Measurements from ENCODE around the gene TRIM46. TPM values are rescaled to one million over a fixed set of nuclear protein-coding genes. Genes with fewer than 3 reads are reported as not detected.

TRIM46 gene
- total and polyA plus RNA-seq, 2 of the 13 experiments (the other 11 are each of a cell fraction or from before 2014, with no cell fraction given): 0.04 to 0.09 TPM

DNA sequence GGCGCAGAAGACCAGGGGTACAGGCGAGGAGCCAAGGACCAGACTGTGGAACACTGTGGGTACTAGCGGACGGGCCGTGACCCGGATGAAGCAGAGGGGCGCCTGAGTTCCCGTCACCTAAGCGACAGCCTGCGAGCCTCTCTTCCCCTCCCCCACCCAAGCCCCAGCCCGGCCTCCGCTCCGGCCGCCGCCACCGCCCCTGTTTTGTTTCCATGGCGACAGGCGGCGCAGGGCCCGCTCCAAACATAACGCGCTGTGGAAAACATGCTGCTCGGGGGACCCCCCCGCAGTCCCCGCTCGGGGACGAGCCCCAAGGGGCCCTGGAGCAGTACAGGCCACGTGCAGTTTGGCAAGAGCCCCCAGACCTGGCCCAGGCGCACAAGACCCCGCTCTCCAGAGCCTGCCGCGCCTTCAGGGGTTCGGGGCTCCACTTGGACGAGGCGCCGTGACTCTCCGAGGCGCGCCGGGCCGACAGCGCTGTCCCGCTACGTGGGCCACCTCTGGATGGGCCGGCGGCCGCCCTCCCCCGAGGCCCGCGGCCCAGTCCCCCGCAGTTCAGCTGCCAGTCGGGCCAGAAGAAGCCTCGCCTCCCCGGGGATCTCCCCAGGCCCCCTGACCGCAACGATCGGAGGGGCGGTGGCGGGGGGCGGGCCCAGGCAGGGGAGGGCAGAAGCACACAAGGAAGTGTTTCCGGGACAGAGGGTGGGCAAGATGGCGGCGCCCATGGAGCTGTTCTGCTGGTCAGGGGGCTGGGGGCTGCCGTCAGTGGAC lies 35.1 kb downstream of the TRIM46 start, which contains the start of gene MTX1 (continued):
- TF ChIP-seq, protein P1, sequence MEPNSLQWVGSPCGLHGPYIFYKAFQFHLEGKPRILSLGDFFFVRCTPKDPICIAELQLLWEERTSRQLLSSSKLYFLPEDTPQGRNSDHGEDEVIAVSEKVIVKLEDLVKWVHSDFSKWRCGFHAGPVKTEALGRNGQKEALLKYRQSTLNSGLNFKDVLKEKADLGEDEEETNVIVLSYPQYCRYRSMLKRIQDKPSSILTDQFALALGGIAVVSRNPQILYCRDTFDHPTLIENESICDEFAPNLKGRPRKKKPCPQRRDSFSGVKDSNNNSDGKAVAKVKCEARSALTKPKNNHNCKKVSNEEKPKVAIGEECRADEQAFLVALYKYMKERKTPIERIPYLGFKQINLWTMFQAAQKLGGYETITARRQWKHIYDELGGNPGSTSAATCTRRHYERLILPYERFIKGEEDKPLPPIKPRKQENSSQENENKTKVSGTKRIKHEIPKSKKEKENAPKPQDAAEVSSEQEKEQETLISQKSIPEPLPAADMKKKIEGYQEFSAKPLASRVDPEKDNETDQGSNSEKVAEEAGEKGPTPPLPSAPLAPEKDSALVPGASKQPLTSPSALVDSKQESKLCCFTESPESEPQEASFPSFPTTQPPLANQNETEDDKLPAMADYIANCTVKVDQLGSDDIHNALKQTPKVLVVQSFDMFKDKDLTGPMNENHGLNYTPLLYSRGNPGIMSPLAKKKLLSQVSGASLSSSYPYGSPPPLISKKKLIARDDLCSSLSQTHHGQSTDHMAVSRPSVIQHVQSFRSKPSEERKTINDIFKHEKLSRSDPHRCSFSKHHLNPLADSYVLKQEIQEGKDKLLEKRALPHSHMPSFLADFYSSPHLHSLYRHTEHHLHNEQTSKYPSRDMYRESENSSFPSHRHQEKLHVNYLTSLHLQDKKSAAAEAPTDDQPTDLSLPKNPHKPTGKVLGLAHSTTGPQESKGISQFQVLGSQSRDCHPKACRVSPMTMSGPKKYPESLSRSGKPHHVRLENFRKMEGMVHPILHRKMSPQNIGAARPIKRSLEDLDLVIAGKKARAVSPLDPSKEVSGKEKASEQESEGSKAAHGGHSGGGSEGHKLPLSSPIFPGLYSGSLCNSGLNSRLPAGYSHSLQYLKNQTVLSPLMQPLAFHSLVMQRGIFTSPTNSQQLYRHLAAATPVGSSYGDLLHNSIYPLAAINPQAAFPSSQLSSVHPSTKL (CRISPR knock-in tag; IDR thresholded peaks at IDR 0.05): no peak
- TF ChIP-seq SPEN (CRISPR knock-in tag; IDR thresholded peaks at IDR 0.05; ENCODE audit: low read depth): peak; percentile 65
- TF ChIP-seq RNF2 (conservative IDR thresholded peaks at IDR 0.05; ENCODE audit: low read depth): 0 out of 2 replicates have a peak, but pooled peaks have one; percentile 40
- TF ChIP-seq ZNF841 (CRISPR knock-in tag; IDR thresholded peaks at IDR 0.05; ENCODE audit: borderline replicate concordance): no peak
- peak; percentile 57; the same call in 1 of the 2 replicates for TF ChIP-seq ZNF598 (CRISPR knock-in tag; IDR thresholded peaks at IDR 0.05; ENCODE audit: borderline replicate concordance)
- no peak for TF ChIP-seq ARNTL (CRISPR knock-in tag; IDR thresholded peaks at IDR 0.05)
- no peak; a peak in 2 of 4 replicates for TF ChIP-seq EP300 (IDR thresholded peaks at IDR 0.05; ENCODE audit: low read depth in 2 of 2, low read length in 2 of 2)
- TF ChIP-seq EP300 (CRISPR knock-in tag; IDR thresholded peaks at IDR 0.05; ENCODE audit: borderline replicate concordance): no peak
- peak; percentile 53; the same call in 1 of the 2 replicates for TF ChIP-seq MAF1 (CRISPR knock-in tag; IDR thresholded peaks at IDR 0.05; ENCODE audit: borderline replicate concordance)
- TF ChIP-seq CCDC6 (CRISPR knock-in tag; IDR thresholded peaks at IDR 0.05): no peak
- TF ChIP-seq NR2F6 (IDR thresholded peaks at IDR 0.05): peak; percentile 16; the same call in 1 of the 2 replicates
- no peak for TF ChIP-seq NR2F6 (CRISPR knock-in tag; IDR thresholded peaks at IDR 0.05)
- TF ChIP-seq MXI1 (IDR thresholded peaks at IDR 0.05; ENCODE audit: borderline replicate concordance, low read depth, low read length): peak; percentile 90; the same call in 2 of the 3 replicates
- no peak for TF ChIP-seq HNRNPUL1 (IDR thresholded peaks at IDR 0.05; ENCODE audit: low read depth, low read length)
- TF ChIP-seq, protein P2, sequence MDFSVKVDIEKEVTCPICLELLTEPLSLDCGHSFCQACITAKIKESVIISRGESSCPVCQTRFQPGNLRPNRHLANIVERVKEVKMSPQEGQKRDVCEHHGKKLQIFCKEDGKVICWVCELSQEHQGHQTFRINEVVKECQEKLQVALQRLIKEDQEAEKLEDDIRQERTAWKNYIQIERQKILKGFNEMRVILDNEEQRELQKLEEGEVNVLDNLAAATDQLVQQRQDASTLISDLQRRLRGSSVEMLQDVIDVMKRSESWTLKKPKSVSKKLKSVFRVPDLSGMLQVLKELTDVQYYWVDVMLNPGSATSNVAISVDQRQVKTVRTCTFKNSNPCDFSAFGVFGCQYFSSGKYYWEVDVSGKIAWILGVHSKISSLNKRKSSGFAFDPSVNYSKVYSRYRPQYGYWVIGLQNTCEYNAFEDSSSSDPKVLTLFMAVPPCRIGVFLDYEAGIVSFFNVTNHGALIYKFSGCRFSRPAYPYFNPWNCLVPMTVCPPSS (IDR thresholded peaks at IDR 0.05): no peak
- no peak for TF ChIP-seq JUN (CRISPR knock-in tag; IDR thresholded peaks at IDR 0.05)
- no peak for TF ChIP-seq BRCA1 (CRISPR knock-in tag; IDR thresholded peaks at IDR 0.05)
- 0 out of 2 replicates have a peak, but pooled peaks have one; percentile 34 for TF ChIP-seq ISX (CRISPR knock-in tag; conservative IDR thresholded peaks at IDR 0.05)
- 0 out of 2 replicates have a peak, but pooled peaks have one; percentile 54 for TF ChIP-seq SALL1 (CRISPR knock-in tag; IDR thresholded peaks at IDR 0.05)
- TF ChIP-seq SP1 (IDR thresholded peaks at IDR 0.05): no peak
- peak; percentile 76 for TF ChIP-seq SP1 (CRISPR knock-in tag; IDR thresholded peaks at IDR 0.05)
- TF ChIP-seq, protein P3, sequence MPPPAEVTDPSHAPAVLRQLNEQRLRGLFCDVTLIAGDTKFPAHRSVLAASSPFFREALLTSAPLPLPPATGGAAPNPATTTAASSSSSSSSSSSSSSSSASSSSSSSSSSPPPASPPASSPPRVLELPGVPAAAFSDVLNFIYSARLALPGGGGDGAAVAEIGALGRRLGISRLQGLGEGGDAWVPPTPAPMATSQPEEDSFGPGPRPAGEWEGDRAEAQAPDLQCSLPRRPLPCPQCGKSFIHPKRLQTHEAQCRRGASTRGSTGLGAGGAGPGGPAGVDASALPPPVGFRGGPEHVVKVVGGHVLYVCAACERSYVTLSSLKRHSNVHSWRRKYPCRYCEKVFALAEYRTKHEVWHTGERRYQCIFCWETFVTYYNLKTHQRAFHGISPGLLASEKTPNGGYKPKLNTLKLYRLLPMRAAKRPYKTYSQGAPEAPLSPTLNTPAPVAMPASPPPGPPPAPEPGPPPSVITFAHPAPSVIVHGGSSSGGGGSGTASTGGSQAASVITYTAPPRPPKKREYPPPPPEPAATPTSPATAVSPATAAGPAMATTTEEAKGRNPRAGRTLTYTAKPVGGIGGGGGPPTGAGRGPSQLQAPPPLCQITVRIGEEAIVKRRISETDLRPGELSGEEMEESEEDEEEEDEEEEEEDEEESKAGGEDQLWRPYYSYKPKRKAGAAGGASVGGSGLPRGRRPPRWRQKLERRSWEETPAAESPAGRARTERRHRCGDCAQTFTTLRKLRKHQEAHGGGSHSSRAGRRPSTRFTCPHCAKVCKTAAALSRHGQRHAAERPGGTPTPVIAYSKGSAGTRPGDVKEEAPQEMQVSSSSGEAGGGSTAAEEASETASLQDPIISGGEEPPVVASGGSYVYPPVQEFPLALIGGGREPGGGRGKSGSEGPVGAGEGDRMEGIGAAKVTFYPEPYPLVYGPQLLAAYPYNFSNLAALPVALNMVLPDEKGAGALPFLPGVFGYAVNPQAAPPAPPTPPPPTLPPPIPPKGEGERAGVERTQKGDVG (CRISPR knock-in tag; IDR thresholded peaks at IDR 0.05; ENCODE audit: borderline replicate concordance): 0 out of 2 replicates have a peak, but pooled peaks have one; percentile 28
- TF ChIP-seq KDM5B (CRISPR knock-in tag; IDR thresholded peaks at IDR 0.05; ENCODE audit: borderline replicate concordance): peak; percentile 42; the same call in 1 of the 2 replicates
